ENCODE results near the gene DHX30.
"Not testable (repeated sequence)": the region's sequence is repeated elsewhere in the genome, so short reads cannot be mapped to it uniquely, and the experiment has no call there.

The DHX30 gene

GRCh38 chr3:47872916-47873315, 70.0 kb downstream of the DHX30 start:
- FAIRE-seq (no peak), DNase-seq (ENCODE audit: insufficient read length, low spot score) (no peak)
- TF ChIP-seq SPI1 (IDR thresholded peaks at IDR 0.05; ENCODE audit: low read depth, low read length) (no peak), POLR2AphosphoS5 (IDR thresholded peaks at IDR 0.05; ENCODE audit: low read depth, low read length) (no peak), PAX5 (IDR thresholded peaks at IDR 0.05; ENCODE audit: insufficient read depth, low read length, severe bottlenecking) (no peak), TAF1 (IDR thresholded peaks at IDR 0.05; ENCODE audit: low read depth, low read length) (no peak), POU2F2 (IDR thresholded peaks at IDR 0.05; ENCODE audit: low read depth, low read length) (no peak), POLR2A (IDR thresholded peaks at IDR 0.05; ENCODE audit: low read depth, low read length) (no peak)

DNA sequence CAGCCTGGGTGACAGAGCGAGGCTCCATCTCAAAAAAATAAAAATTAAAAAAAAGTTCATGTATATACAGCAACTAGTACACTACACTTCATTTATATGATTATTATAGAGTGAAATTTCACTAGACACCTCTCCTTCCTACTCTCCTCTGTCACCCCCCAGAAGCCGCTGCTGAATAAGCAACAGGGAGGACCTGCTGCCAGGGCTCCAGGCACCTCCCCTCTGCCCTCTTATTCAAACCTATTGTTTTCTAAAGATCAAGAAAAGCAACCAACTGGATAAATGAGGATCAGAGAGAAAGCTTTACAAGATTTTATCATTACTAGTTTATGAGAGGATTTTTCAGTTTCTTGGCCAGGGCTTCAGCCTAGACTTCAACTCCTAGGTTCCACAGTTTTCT, 71.5 kb downstream of the DHX30 start:
- TF ChIP-seq POLR2AphosphoS5 (IDR thresholded peaks at IDR 0.05; ENCODE audit: low read depth, low read length) (no peak), TAF1 (IDR thresholded peaks at IDR 0.05; ENCODE audit: low read depth, low read length) (no peak), POLR2A (IDR thresholded peaks at IDR 0.05; ENCODE audit: low read depth, low read length) (no peak), PAX5 (IDR thresholded peaks at IDR 0.05; ENCODE audit: insufficient read depth, low read length, severe bottlenecking) (no peak), SPI1 (IDR thresholded peaks at IDR 0.05; ENCODE audit: low read depth, low read length) (no peak), POU2F2 (IDR thresholded peaks at IDR 0.05; ENCODE audit: low read depth, low read length) (no peak)
- DNase-seq (ENCODE audit: insufficient read length, low spot score), result no peak
- FAIRE-seq, result no peak

GRCh38 chr3:47874913-47875312, 72.0 kb downstream of the DHX30 start:
- FAIRE-seq, result no peak
- DNase-seq (ENCODE audit: insufficient read length, low spot score), result no peak
- TF ChIP-seq PAX5 (IDR thresholded peaks at IDR 0.05; ENCODE audit: insufficient read depth, low read length, severe bottlenecking) (no peak), POLR2A (IDR thresholded peaks at IDR 0.05; ENCODE audit: low read depth, low read length) (no peak), SPI1 (IDR thresholded peaks at IDR 0.05; ENCODE audit: low read depth, low read length) (no peak), TAF1 (IDR thresholded peaks at IDR 0.05; ENCODE audit: low read depth, low read length) (no peak), POU2F2 (IDR thresholded peaks at IDR 0.05; ENCODE audit: low read depth, low read length) (no peak), POLR2AphosphoS5 (IDR thresholded peaks at IDR 0.05; ENCODE audit: low read depth, low read length) (no peak)

- FAIRE-seq, result no peak
- TF ChIP-seq POLR2AphosphoS5 (IDR thresholded peaks at IDR 0.05; ENCODE audit: low read depth, low read length) (no peak), POLR2A (IDR thresholded peaks at IDR 0.05; ENCODE audit: low read depth, low read length) (no peak), POU2F2 (IDR thresholded peaks at IDR 0.05; ENCODE audit: low read depth, low read length) (no peak)
- no peak for DNase-seq (ENCODE audit: insufficient read length, low spot score)
These were observed 74.4 kb downstream of the DHX30 start for GRCh38 chr3:47877290-47877689.

DNA sequence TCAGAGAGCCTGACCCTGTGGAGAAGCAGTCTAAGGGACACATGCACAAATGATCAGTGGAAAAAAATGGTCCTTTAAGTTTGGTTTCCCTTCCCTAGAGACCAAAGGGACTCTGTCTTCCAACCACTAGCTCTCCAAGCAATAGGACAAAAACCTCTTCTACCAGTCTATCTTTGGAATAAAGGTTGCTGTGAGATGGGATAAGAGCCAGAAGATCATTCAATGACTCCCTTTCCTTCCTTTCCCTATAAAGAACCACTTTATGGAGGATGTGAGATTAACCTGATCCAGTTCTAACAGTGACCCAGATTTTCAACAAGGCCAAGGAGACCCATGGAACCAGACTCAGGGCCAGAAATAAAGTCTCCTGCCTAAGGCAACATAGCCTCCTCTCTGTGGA, 74.8 kb downstream of the DHX30 start:
- DNase-seq (ENCODE audit: insufficient read length, low spot score) (no peak), FAIRE-seq (no peak)
- no peak for TF ChIP-seq SPI1 (IDR thresholded peaks at IDR 0.05; ENCODE audit: low read depth, low read length)
- no peak for TF ChIP-seq PAX5 (IDR thresholded peaks at IDR 0.05; ENCODE audit: insufficient read depth, low read length, severe bottlenecking)
- no peak for TF ChIP-seq POLR2A (IDR thresholded peaks at IDR 0.05; ENCODE audit: low read depth, low read length)
- TF ChIP-seq POLR2AphosphoS5 (IDR thresholded peaks at IDR 0.05; ENCODE audit: low read depth, low read length), result no peak
- TF ChIP-seq TAF1 (IDR thresholded peaks at IDR 0.05; ENCODE audit: low read depth, low read length), result no peak
- no peak for TF ChIP-seq POU2F2 (IDR thresholded peaks at IDR 0.05; ENCODE audit: low read depth, low read length)

DNA sequence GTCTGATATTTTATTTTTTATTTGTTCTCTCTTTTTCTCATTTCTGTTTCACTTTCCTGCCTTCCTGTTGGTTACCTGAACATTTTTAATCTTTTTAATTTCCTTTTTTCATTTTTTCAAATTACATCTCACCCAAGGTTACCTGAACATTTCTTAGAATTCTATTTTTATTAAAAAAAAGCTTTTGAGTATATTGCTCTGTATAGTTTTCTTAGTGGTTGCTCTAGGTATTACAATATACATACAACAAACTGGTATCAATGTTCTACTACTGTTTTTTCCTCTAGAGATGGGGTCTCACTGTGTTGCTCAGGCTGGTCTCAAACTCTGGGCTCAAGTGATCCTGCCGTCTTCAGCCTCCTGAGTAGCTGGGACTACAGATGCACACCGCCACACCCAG, 79.4 kb downstream of the DHX30 start:
- no peak for DNase-seq (ENCODE audit: insufficient read length, low spot score)
- FAIRE-seq, result no peak

DNA sequence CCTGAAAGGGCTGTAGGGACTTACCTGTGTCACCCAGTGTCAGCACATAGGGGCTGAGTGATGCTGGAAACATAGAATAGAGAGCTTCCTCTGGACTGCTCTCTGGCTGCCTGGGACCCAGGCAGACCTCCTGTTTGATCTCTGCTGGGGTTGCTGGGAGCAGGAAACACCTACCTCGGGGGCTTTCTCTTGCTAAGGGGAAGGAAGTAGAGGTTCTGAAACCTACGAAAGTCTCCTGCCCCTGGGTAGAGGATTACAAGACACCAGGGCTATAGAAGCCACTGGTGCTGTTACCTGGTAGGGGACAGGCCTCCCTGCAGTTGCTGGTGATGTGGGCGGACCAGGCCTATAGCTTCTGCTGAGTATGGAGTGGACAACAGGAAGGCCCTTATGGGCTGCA, 81.7 kb downstream of the DHX30 start:
- DNase-seq (ENCODE audit: insufficient read length, low spot score) (peak; percentile 26), FAIRE-seq (no peak)
- TF ChIP-seq POLR2A (IDR thresholded peaks at IDR 0.05; ENCODE audit: low read depth, low read length) (no peak), TAF1 (IDR thresholded peaks at IDR 0.05; ENCODE audit: low read depth, low read length) (no peak), SPI1 (IDR thresholded peaks at IDR 0.05; ENCODE audit: low read depth, low read length) (no peak), PAX5 (IDR thresholded peaks at IDR 0.05; ENCODE audit: insufficient read depth, low read length, severe bottlenecking) (no peak), POU2F2 (IDR thresholded peaks at IDR 0.05; ENCODE audit: low read depth, low read length) (no peak), POLR2AphosphoS5 (IDR thresholded peaks at IDR 0.05; ENCODE audit: low read depth, low read length) (no peak)

More for the DNA sequence above, 79.4 kb downstream of the DHX30 start:
- no peak for TF ChIP-seq SPI1 (IDR thresholded peaks at IDR 0.05; ENCODE audit: low read depth, low read length)
- TF ChIP-seq POLR2A (IDR thresholded peaks at IDR 0.05; ENCODE audit: low read depth, low read length), result no peak
- TF ChIP-seq TAF1 (IDR thresholded peaks at IDR 0.05; ENCODE audit: low read depth, low read length), result no peak

- DNase-seq (ENCODE audit: insufficient read length, low spot score), result no peak
- FAIRE-seq, result no peak
These were observed 82.2 kb downstream of the DHX30 start for GRCh38 chr3:47885168-47885567.

GRCh38 chr3:47887991-47888390, 85.1 kb downstream of the DHX30 start:
- not testable (repeated sequence) for DNase-seq (ENCODE audit: insufficient read length, low spot score); FAIRE-seq

More at GRCh38 chr3:47885168-47885567, 82.2 kb downstream of the DHX30 start:
- TF ChIP-seq POLR2A (IDR thresholded peaks at IDR 0.05; ENCODE audit: low read depth, low read length), result no peak
- TF ChIP-seq POLR2AphosphoS5 (IDR thresholded peaks at IDR 0.05; ENCODE audit: low read depth, low read length), result no peak
- no peak for TF ChIP-seq SPI1 (IDR thresholded peaks at IDR 0.05; ENCODE audit: low read depth, low read length)
- TF ChIP-seq POU2F2 (IDR thresholded peaks at IDR 0.05; ENCODE audit: low read depth, low read length), result no peak
- TF ChIP-seq PAX5 (IDR thresholded peaks at IDR 0.05; ENCODE audit: insufficient read depth, low read length, severe bottlenecking), result no peak
- TF ChIP-seq TAF1 (IDR thresholded peaks at IDR 0.05; ENCODE audit: low read depth, low read length), result no peak

DNA sequence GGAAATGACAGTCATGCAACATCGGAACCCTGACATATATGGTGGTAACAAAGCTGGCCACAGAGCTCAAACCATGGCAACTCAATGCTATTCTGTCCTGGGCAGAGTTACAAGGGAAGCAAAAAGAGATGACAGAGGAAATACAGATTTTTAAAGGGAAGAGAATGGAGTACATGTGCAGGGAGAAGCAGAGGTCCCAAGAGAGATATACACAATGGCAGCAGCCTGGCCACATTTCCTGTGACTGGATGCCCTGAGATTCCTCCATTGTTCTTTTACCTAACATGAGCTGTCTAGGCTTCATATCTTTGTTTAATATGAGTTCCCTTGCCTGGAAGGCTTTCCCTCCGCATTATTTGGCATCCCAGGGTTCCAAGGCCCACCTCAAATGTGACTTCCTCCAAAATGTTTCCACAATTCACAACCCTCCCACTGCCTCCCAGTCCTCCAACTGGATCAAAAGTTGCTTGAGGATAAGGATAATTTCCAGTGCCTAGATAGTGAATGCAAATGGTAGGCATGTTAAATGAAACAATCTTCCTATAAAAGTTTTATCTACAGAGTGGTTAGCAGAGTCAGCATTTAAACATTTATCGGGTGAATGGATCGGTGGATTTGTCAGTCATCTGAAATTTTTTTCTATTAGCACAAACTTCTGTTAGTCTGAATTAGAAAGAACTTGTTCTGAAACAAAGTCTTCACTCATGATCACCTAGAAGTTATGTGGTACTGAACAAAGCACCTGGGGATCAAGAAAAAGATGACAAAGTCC, 86.2 kb downstream of the DHX30 start:
- FAIRE-seq, result no peak
- no peak for TF ChIP-seq SPI1 (IDR thresholded peaks at IDR 0.05; ENCODE audit: low read depth, low read length)
- TF ChIP-seq TAF1 (IDR thresholded peaks at IDR 0.05; ENCODE audit: low read depth, low read length), result no peak
- no peak for TF ChIP-seq POLR2A (IDR thresholded peaks at IDR 0.05; ENCODE audit: low read depth, low read length)
- TF ChIP-seq PAX5 (IDR thresholded peaks at IDR 0.05; ENCODE audit: insufficient read depth, low read length, severe bottlenecking), result no peak
- no peak for TF ChIP-seq POLR2AphosphoS5 (IDR thresholded peaks at IDR 0.05; ENCODE audit: low read depth, low read length)
- no peak for TF ChIP-seq POU2F2 (IDR thresholded peaks at IDR 0.05; ENCODE audit: low read depth, low read length)
- no peak for DNase-seq (ENCODE audit: insufficient read length, low spot score)
